Rectal smooth muscle tissue (tissue), 1 donor: Measurements from ENCODE around the gene ASMTL.
"Not testable (repeated sequence)": the region's sequence is repeated elsewhere in the genome, so short reads cannot be mapped to it uniquely, and the experiment has no call there.

Experiments
- H3K27ac ChIP-seq: one replicate; pipeline ENCODE4 v1.7.0; 2013; ENCODE audit warnings: low read depth, low read length, inconsistent platforms
- H3K27me3 ChIP-seq: one replicate; pipeline ENCODE4 v1.7.0; 2013; ENCODE audit warnings: low read length; ENCODE audit not compliant: control insufficient read depth, insufficient read depth
- H3K36me3 ChIP-seq: one replicate; pipeline ENCODE4 v1.7.0; 2013; ENCODE audit warnings: low read length; ENCODE audit not compliant: control insufficient read depth, insufficient read depth
- H3K4me1 ChIP-seq: one replicate; pipeline ENCODE4 v1.7.0; 2013; ENCODE audit warnings: low read length; ENCODE audit not compliant: control insufficient read depth, insufficient read depth
- H3K4me3 ChIP-seq: one replicate; pipeline ENCODE4 v1.7.0; 2013; ENCODE audit warnings: low read length
- H3K9ac ChIP-seq: one replicate; pipeline ENCODE4 v1.7.0; 2013; ENCODE audit warnings: low read length

ASMTL gene

DNA sequence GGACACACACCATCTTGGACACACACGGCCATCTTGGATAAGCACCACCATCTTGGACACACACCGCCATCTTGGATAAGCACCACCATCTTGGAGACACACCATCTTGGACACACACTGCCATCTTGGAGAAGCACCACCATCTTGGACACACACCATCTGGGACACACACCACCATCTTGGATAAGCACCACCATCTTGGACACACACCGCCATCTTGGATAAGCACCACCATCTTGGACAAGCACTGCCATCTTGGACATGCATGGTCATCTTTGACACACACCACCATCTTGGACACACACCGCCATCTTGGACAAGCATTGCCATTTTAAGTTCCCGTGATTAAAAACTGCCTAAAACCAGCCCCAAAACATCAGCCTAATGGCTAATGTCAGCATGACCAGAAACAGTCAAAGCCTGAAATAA is 4.1 kb downstream of the ASMTL start:
- H3K27me3 ChIP-seq, H3K27ac ChIP-seq, H3K4me3 ChIP-seq, H3K4me1 ChIP-seq, H3K36me3 ChIP-seq, H3K9ac ChIP-seq: not testable (repeated sequence)

- H3K27me3 ChIP-seq, H3K27ac ChIP-seq, H3K36me3 ChIP-seq, H3K4me3 ChIP-seq, H3K4me1 ChIP-seq, H3K9ac ChIP-seq: not testable (repeated sequence)
These were observed 4.6 kb downstream of the ASMTL start for GRCh38 chrX:1447969-1448572.

DNA sequence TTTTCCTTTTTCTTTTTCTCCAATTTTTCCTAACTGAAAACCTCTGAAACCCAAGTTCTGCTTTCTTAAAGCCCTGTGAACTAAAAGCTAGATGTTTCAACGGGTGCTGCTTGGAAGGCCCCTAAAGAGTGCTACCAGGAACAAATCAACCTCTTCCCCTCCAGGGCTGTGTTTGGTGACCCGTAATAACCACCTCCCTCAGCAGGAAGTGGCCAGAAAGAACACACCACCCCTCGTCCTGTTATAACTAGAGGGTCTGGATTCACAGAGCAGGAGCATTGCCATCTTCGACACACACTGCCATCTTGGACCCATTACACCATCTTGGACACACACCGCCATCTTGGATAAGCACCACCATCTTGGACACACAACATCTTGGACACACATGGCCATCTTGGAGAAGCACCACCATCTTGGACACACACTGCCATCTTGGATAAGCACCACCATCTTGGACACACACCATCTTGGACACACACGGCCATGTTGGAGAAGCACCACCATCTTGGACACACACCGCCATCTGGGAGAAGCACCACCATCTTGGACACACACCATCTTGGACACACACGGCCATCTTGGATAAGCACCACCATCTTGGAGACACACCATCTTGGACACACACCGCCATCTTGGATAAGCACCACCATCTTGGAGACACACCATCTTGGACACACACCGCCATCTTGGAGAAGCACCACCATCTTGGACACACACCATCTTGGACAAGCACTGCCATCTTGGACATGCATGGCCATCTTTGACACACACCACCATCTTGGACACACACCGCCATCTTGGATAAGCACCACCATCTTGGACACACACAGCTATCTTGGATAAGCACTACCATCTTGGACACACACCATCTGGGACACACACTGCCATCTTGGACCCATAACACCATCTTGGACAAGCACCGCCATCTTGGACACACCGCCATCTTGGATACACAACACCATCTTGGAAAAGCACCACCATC is 5.4 kb downstream of the ASMTL start:
- H3K27me3 ChIP-seq, H3K9ac ChIP-seq, H3K36me3 ChIP-seq, H3K4me1 ChIP-seq, H3K27ac ChIP-seq, H3K4me3 ChIP-seq: not testable (repeated sequence)

- Histone ChIP-seq H3K36me3 (peaks cover 2% of the 10 kb centered on the region), H3K27me3 (no peaks in the 10 kb centered on the region), H3K4me1 (no peaks in the 10 kb centered on the region), H3K4me3 (no peak overlapping the region), H3K9ac (no peak overlapping the region), H3K27ac (no peak overlapping the region)
These were observed 7.9 kb downstream of the ASMTL start for GRCh38 chrX:1444561-1445500.

DNA sequence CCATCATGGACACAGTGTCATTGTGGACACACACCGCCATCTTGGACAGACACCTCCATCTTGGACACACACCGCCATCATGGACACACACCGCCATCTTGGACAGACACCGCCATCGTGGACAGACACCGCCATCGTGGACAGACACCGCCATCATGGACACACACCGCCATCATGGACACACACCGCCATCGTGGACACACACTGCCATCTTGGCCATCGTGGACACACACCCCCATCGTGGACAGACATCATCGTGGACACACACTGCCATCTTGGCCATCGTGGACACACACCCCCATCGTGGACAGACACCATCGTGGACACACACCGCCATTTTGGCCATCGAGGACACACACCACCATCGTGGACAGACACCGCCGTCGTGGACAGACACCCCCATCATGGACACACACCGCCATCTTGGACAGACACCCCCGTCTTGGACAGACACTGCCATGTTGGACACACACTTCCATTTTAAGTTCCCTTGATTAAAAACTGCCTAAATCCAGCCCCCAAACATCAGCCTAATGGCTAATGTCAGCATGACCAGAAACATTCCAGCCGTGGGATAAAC is 9.1 kb downstream of the ASMTL start:
- no peak overlapping the region for H3K27ac ChIP-seq
- H3K9ac ChIP-seq, result no peak overlapping the region
- peaks cover 5% of the 10 kb centered on the region for H3K36me3 ChIP-seq
- no peak overlapping the region for H3K4me3 ChIP-seq
- H3K27me3 ChIP-seq, result no peaks in the 10 kb centered on the region
- no peaks in the 10 kb centered on the region for H3K4me1 ChIP-seq

DNA sequence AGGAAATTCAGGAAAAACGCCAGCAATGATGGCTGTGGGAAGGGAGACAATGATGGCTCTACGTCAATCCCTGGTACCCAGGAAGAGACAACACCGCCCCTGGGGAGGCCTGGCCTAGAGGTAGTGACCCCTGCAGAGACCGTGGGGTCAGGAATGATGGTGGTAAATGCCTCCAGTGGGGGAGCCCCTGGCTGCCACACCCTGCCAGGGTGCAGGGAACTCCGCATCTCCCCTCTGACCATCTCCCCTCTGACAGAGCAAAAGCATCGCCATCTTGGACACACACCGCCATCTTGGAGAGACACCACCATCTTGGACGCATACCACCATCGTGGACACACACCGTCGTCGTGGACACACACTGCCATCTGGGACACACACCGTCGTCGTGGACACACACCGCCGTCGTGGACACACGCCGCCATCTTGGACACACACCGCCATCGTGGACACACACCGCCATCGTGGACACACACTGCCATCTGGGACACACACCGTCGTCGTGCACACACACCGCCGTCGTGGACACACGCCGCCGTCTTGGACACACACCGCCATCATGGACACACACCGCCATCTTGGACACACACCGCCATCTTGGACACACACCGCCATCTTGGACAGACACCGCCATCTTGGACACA is 9.9 kb downstream of the ASMTL start:
- no peaks in the 10 kb centered on the region for H3K4me1 ChIP-seq
- peaks cover 3% of the 10 kb centered on the region for H3K36me3 ChIP-seq
- no peak overlapping the region for H3K27ac ChIP-seq

GRCh38 chrX:1442016-1442665 is 10.6 kb downstream of the ASMTL start:
- Histone ChIP-seq H3K4me1 (no peaks in the 10 kb centered on the region), H3K36me3 (peaks cover 3% of the 10 kb centered on the region), H3K9ac (no peak overlapping the region), H3K27me3 (no peaks in the 10 kb centered on the region), H3K27ac (no peak overlapping the region), H3K4me3 (no peak overlapping the region)

More for the DNA sequence above, 9.9 kb downstream of the ASMTL start:
- Histone ChIP-seq H3K4me3 (no peak overlapping the region), H3K9ac (no peak overlapping the region), H3K27me3 (no peaks in the 10 kb centered on the region)

- peaks cover 6% of the 10 kb centered on the region for H3K36me3 ChIP-seq
- H3K4me3 ChIP-seq, result no peak overlapping the region
- no peaks in the 10 kb centered on the region for H3K27me3 ChIP-seq
These were observed 12.2 kb downstream of the ASMTL start for GRCh38 chrX:1440506-1440905.

GRCh38 chrX:1435241-1435895 is 17.3 kb downstream of the ASMTL start:
- peaks cover 17% of the 10 kb centered on the region for H3K36me3 ChIP-seq
- no peaks in the 10 kb centered on the region for H3K27me3 ChIP-seq
- no peak overlapping the region for H3K4me3 ChIP-seq

More at GRCh38 chrX:1440506-1440905, 12.2 kb downstream of the ASMTL start:
- no peak overlapping the region for H3K27ac ChIP-seq
- no peaks in the 10 kb centered on the region for H3K4me1 ChIP-seq
- no peak overlapping the region for H3K9ac ChIP-seq

DNA sequence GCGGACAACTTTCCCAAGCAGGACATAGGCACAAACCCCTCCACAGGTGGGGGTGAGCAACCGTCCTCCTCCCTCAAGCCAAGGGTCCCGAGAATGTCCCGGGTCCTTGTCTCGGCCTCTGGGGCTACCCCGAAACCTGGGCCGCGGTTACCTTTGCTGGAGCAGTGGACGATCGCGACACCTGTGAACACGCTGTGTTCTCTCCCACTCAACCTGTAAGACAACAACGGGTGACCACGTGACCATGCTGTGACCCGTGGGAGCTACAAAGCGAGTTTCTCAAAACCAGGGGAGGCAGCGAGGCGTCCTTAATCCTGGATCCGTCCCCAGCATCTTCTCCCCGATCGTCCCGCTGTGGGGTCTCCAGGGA is 17.9 kb downstream of the ASMTL start:
- Histone ChIP-seq H3K27me3 (no peaks in the 10 kb centered on the region), H3K27ac (no peak overlapping the region), H3K9ac (no peak overlapping the region), H3K36me3 (peaks cover 17% of the 10 kb centered on the region), H3K4me1 (no peaks in the 10 kb centered on the region), H3K4me3 (no peak overlapping the region)

More at GRCh38 chrX:1435241-1435895, 17.3 kb downstream of the ASMTL start:
- H3K9ac ChIP-seq, result no peak overlapping the region
- no peak overlapping the region for H3K27ac ChIP-seq
- H3K4me1 ChIP-seq, result no peaks in the 10 kb centered on the region
